Superior temporal gyrus (tissue), 1 donor: ENCODE results near the gene FBRSL1.

ENCODE experiments used
- DNase-seq: peaks from one replicate; pipeline ENCODE4 v3.0.0-alpha.2; 2016; ENCODE audit errors: extremely low spot score

The FBRSL1 gene

DNA sequence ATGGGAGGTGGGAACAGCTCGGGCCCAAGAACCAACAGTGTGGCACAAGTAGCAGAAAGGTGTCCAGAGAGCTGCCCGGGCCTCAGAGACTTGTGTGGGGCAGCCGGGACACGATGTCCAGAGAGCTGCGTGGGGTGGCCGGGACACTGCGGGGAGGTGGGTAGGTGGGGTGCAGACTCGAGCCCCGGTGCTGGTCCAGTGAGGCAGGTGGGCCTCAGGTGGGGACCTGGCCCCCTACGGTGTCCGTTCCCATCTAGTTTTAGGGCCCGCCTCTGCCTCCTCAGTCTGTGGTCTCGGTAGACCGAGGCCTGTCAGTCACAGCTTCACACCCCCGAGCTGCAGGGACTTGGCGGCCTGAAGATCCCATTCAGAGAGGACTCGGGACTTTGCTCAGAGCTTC lies 6.3 kb upstream of the FBRSL1 start:
- DNase-seq, result no peak

DNA sequence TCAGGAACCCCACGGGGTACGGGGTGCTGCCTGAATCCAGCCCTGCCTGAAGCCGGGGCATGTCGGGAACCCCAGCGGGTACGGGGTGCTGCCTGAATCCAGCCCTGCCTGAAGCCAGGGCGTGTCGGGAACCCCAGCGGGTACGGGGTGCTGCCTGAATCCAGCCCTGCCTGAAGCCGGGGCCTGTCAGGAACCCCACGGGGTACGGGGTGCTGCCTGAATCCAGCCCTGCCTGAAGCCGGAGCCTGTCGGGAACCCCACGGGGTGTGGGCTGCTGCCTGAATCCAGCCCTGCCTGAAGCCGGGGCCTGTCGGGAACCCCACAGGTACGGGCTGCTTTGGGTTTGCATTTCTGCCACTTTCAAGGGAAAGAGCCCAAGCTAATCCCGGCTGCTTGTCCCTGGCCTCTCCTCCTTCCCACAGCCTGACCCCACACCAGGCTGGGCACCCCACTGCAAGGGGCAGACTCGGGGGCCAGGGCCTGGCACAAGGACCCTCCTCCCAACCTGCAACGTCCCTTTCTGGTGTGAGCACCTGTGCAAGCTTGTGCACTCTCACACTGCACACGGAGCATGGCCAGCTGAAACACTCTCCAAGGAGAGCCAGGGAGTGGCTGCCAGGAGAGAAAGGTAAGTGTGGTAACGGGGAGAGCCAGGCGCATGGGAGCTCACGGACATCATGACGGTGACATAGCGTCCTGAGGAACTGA lies 5.6 kb upstream of the FBRSL1 start:
- no peak for DNase-seq

DNA sequence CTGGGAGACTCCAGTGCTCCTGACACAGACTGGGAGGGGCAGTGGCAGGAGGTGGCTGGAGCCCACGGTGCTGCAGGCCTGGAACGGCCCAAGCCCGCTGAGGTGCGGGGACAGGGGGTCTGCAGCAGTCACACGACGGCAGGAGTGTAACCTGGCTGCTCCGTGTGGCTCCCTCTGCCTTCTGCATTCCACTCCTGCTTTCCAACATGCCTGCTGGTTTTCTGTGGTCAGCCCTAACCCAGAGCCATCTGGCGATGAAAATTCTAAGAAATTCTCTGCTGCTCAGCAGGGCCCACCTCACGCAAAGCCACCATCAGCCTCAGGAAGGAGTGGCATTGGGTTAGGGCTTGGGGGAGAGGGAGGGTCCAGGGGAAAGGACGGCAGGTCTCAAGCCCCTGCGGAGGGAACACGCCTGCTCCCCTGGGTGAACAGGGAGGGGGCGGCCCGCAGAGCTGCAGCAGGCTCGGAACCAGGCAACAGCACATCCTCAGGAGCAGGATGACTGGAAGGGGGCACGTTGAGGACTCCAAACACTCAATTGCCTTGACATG lies 5.0 kb upstream of the FBRSL1 start:
- DNase-seq, result no peak

DNA sequence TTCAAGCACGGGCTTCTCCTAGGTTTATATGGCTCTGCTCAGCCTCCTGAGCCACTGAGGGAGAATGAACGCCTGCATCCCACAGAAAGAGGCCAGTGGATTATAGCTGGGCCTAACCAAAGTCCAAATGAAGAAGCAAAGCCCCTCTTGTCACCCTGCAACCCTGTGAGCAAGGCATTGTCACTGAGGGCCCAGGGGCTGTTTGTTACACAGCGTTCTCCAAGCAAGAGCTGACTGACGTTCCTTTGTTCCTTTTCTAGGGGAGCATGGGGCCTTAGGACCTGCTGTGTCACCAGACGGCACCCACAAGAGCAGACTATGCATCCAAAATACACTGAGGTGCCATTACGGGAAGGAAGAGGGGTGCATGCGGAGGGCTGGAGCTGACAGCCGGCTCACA lies 4.3 kb upstream of the FBRSL1 start:
- DNase-seq, result no peak

DNA sequence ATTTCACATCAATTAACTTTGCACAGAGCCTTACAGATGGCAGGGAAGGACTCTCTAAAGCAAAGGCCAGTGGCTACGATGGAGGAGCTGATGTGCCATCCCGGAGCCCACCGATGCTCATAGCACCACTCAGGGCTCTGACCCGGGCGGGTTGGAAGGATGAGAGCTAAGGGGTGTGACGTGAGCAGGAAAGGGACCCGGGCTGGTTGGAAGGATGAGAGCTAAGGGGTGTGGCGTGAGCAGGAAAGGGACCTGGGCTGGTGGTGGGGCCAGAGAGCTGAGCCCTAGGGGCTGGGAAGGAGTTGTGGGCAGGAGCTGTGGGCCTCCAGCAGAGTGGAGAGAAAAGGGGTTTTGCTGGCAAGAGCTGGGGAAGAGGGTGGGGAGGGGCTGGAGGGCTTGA lies 3.8 kb upstream of the FBRSL1 start:
- no peak for DNase-seq

DNA sequence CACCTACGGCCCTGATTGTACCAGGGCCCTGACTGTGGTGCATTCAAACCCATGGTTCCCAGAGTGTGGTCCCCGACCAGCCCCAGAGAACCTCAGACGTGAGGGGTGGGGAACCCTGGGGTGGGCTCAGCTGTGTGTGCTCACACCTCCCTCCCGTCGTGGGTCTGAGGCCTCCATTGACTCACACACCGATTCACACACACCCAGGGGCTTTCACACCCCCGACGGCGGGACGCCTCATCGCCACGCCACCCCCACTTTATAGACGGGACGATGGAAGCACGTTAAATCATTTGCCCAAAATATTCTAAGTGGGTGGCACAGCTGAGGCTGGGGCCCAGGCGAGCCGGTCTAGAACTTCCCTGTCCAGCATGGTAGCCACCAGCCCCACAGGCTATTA lies 3.4 kb upstream of the FBRSL1 start:
- no peak for DNase-seq

DNA sequence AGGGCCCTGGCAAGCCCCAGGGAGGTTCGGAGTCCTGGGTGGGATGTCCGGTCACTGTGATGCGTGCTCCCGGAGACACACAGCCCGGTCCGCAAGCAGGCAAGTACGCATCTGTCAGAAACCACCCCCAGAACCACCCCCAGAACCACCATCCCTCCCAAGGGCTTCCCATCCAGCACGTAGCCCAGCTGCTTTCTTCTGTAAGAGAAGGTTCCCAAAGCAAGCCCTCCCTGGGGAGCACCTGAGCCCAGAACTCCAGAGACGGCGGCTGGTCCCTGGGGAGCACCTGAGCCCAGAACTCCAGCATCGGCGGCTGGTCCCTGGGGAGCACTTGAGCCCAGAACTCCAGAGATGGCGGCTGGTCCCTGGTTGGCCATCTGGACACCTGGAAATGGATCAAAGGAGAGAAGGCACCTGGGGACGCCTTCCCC lies 2.6 kb upstream of the FBRSL1 start:
- DNase-seq, result no peak

DNA sequence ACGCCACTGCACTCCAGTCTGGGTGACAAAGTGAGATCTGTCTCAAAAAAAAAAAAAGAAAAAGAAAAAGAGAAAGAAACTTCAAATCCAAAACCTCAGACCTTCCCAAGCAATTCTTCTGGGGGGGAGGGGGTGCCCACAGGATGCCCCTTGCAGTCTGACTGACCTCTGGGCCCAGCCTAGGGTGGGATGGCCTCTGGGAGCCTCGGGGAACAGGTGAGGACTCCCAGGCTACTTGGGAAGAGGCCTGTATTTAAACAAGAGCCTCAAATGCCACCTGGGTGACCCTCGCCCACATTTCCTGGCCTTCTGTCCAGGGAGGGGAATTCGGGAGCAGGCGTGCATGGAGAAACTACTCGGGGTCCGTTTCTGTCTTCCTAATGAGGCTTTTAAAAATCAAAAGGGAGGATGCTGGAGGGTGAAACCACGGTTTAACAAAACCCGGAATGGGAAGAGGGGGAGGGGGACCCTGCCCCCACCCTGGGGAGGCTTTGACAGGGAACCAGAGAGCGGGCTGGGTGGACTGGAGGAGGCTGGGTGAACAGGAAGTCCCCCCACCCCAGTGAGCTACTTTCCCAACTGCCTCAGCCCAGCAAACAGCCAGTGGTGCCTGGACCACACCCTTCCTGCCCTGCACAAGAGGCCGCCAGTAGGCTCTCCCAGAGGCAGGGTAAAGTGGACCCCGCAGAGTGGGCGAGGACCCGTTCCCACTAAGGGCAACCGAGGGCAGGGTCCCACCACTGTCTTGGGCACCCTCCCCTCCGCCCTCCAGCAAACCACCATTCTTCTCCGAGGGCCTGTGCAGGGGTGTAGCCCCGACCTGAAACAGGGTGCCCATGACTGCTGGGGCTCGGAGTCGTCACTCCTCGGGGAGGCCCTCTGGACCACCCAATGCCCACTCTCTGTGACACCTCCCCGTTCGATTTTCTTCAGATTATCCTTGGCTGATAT lies 1.5 kb upstream of the FBRSL1 start:
- no peak for DNase-seq

DNA sequence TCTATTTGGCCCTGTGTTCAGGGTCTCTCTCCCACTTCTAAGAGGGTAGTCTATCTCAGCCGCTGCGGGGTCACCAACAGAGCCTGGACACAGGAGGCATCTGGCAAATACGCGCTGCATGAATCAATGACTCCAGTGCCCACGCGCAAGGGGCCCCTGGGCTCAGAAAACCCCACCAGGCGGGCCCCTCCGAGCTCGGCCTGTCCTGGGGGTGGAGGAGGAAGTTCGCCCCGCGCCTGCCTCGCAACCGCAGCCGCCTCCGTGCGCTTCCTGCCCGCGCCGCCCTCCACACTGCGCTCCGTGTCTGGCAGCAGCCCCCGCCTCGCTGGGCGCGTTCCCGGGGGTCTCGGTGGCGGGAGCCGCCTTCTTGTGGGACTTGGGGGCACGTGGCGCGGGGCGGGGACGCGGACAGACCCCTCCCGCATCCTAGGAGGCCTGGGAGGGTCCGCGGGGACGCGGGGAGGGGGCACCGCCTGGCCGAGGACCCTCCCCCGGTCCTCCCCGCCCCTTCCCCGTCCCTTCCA lies 811 bp upstream of the FBRSL1 start:
- no peak for DNase-seq

DNA sequence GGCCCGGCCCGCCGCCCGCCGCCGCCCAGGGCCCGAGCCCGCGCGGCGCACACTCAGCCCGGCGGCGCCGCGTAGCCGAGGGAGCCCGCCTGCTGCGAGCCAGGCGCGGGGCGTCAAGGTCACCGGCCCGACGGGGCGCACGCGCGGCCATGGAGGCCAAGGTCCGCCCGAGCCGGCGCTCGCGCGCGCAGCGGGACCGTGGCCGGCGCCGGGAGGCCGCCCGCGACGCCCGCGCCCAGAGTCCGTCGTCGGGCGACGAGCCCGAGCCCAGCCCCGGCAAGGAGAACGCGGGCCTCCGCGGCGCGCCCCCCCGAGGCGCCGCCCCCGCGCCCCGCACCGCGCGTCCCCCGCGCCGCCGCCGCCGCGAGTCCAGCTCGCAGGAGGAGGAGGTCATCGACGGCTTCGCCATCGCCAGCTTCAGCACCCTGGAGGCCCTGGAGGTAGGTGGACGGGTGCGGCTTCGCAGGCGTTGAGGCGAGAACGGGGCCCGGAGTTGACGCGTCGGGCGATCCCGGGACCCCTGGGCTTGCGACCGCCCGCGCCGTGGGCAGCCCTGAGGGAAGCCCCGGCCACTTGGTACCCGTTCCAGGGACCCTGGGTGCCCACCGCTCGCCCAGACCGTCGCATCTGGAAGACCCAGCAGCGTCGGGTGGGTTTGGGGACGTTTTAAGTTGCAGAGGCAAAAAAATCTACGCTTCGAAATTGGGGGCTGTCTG lies 629 bp downstream of the FBRSL1 start:
- DNase-seq, result no peak

DNA sequence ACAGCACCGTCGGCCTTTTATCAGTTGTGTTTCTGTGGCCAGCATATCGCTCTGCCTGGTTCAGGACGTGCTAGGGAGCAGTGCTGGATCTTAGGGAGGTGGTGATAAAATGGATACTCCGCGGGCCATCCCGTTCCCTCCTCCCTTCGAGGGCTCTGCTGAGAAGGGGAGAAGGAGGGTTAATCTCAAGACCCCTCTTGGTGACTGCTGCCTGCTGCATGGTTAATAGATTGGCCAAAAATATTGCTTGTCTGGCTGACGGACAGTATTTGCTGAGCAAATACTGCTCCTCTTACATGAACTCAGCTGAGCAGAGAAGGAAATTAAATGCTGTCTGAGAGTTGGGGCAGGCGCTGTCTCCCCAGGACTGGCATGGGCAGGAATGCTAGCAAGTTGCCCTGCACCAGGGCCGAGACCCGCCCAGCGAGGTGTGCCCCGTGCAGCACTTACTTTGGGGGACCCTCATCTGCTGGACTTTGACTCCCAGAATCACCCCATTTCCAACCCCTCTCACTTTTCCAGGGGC lies 1.2 kb downstream of the FBRSL1 start:
- DNase-seq, result no peak

DNA sequence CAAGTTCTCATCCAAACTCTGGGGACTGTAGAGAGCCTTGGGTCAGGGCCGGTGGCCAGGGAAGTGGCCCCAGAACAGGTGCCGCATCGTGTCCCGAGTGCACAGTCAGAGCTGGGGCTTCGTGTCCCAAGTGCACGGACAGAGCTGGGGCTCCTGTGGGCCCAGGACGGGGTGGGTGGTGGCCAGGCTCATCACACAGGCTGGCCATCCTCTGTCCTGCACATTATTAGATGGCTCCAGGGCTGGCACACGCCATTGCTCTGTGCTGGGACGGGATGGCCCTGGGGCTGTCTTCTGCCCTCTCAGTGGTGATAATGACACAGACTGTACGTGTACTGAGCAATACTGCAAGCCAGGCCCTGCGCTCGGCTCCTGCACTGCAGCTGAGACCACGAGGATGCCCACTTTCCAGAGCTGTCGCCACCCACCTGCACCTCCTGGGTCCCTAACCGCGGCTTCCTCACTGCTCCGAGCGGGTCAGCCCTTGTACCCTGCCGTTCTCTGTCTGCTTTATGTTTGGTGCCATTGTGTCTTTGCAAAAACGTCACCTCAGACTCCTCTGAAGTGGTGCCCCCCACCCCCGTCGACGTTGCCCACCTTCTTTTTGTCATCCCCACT lies 1.9 kb downstream of the FBRSL1 start:
- DNase-seq, result no peak

DNA sequence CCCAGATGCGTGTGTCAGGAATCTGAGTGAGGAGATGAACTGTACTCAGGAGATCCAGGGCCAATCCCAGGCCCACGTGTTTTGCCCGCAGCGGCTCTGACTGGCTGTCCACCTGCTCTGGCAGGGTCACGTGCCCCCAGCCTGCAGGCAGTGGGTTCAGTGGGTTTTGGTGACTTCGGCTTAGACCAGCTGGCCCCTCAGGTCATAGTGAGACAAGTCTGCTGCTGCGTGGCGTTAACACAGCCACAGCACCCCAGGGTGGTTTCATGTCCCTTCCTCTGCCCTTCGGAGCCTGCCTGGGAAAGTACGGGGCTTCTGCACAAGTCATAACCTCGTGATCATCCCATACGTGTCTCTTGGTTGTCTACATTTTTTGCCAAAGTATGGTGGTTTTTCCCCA lies 2.6 kb downstream of the FBRSL1 start:
- no peak for DNase-seq

DNA sequence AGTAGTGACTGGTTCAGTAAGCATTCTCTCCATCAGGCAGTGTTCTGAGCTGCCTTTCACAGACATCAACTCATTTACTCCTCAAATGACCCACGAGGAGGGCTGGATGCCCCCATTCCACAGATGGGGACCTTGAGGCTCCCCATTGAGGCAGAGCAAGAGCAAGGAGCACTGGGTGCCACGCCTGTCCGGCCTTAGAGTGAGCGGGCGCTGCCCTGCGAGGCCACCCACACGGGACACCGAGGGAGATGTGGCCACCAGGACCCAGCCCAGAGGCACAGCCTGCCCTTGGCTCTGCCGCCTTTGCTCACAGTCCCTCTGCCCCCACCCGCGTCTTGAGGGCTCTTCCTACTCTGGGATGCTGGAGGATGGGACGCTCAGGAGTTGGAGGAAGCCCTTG lies 3.0 kb downstream of the FBRSL1 start:
- no peak for DNase-seq

DNA sequence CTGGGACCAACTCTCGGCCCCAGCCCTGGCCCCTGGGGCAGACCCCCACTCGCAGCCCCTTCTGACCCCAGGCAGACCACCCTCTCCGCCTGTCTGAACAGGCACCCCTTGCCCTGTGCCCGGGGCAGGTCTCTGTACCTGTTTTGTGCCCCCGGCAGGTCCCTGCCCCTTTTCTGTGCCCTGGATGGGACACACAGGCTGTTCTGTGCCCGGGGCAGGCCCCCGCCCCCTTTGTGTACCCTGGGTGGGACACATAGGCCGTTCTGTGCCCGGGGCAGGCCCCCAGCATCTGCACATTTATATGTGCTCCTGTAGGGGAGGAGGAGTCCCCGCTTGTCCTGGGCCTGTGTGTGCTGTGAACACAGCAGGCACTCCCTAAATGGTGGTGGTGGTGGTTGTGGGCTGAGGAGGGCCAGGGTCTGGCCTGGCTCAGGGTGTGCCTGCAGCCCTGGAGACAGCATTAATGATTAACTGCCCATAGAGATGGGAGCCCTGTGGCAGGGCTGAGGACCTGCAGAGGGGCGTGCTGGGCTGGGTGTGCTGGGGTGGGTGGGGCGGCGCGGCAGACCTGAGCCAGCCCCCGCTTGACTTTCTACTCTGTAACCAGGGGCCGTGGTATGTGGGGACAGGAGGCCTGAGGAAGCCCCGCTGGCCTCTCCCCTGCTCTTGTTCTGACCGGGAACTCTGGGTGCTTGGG lies 3.7 kb downstream of the FBRSL1 start:
- no peak for DNase-seq

DNA sequence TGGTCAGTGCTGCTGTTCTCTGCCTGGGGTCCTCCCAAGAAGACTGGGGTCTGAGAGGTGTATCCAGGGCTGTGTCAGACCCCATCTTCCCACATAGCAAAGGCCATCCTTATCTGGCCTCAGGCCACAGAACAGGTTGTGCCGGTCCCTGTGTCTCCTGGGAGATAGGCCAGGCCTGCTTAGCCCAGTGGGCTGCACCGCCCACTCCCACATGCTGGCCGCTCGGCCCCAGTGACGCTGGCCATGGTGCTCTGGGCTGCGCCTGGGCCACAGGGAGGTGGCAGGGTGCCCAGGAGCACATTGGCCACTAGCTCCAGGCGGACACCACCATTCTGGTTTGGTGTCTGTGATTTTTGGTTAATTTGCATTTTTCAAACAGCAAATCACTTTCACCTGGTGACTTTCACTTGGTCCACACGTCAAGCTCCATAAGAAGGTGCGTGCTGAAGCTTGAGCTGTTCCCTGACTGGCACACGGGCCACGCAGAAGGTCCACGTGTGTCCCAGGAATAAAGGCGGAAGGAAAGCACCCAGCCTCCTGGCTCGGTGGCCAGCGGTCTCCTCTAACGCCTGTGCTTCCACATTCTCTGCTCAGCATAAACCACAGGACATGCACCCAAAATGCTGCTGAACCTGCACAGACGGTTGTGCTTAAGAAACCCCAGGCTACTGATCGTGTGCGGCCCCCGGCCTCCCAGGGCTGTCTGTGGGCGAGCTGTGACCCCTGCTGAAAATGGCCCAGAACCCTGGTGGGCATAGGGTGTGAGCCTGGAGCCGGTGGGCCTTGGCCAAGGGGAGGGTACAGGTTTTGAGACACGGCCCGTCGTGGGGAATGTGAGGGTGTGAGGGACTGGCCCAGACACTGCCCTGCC lies 4.6 kb downstream of the FBRSL1 start:
- DNase-seq, result no peak

DNA sequence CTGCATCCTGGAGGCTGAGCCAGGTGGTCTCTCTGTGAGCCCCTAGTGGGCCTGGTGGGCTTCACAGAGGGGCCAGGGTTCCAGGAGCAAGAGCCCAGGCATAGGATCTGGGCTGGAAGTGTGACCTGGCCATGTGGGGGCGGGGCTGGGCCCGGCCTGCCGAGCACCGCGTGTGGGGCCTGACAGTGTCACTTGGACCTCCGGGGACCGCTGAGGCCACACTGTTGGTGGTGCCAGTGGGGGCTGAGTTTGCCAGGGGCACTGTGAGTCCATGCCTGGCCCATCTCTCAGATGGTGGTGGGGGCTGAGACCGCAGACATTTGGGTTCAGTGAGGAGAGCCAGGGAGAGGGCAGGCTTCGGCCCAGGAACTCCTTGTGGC lies 5.2 kb downstream of the FBRSL1 start:
- no peak for DNase-seq

DNA sequence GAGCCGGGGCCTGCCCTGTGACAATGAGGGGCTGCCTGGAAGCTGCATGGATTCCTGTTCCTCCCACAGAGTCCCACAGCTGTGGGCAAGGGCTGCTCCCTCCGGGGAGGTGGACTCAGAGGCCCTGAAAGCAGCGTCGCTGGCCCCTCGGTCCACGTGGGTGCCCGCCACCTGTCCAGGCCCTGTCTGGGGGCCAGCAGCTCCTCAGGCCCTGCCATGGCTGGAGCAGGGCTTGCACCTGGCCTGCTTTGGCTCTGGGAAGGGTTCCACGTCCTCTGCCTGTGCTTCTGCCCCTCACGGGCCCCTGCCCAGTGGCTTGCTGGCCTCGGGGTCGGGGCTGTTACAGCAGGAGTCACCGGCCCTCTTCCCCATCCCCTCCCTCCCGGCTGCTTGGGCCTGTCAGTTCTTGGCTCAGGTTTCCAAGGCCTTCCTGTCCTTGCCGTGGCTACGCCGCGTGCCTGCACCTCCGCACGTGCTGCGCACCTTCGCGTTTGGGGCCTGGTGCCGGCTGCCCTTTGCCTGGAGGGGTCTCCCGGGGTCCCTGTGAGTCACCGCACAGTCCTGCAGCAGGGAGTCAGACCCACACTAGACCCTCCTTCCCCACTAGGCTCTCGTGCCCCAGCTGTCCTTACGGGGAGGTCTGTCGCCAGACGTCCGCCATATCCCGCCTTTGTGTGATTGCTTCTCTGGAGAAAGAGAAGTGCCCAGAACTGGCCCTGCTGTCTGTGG lies 5.8 kb downstream of the FBRSL1 start:
- DNase-seq, result no peak

DNA sequence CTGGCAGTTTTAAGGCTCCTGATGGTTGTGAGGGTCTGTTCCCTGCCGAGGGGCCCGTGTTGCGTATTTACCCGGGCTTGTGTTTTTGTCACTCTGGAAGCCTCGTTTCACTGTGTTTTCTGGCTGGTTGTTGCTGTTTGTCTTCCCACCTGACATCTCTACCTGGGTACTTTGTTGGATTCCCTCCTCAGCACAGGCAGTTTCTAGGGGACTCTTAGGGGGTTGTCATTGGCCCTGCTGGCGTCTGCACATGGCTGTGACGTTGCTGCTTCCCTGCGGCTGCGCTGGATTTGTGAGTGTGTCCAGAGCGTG lies 6.4 kb downstream of the FBRSL1 start:
- DNase-seq, result no peak
